Measurements from ENCODE around the gene CLCN6.

CLCN6 gene

GRCh38 chr1:11873395-11874257 lies 67.6 kb downstream of the CLCN6 start:
- TF ChIP-seq CTCF (conservative IDR thresholded peaks at IDR 0.05), result no peak
- no peak for TF ChIP-seq ZFX (IDR thresholded peaks at IDR 0.05)
- H3K27ac ChIP-seq, result no peak overlapping the region

- no peak overlapping the region for H3K27ac ChIP-seq
- TF ChIP-seq CTCF (conservative IDR thresholded peaks at IDR 0.05) (no peak), ZFX (IDR thresholded peaks at IDR 0.05) (no peak)
Measured at GRCh38 chr1:11874258-11874562, 68.2 kb downstream of the CLCN6 start.

- no peak overlapping the region for H3K27ac ChIP-seq
- no peak for TF ChIP-seq ZFX (IDR thresholded peaks at IDR 0.05)
- TF ChIP-seq CTCF (conservative IDR thresholded peaks at IDR 0.05), result no peak
Measured at GRCh38 chr1:11874624-11875023, 68.6 kb downstream of the CLCN6 start.

- no peak overlapping the region for H3K27ac ChIP-seq
- no peak for TF ChIP-seq ZFX (IDR thresholded peaks at IDR 0.05)
- TF ChIP-seq CTCF (conservative IDR thresholded peaks at IDR 0.05), result no peak
Measured at GRCh38 chr1:11875094-11875493, 69.1 kb downstream of the CLCN6 start.

GRCh38 chr1:11877074-11877473 lies 71.1 kb downstream of the CLCN6 start:
- H3K27ac ChIP-seq, result no peak overlapping the region
- no peak for TF ChIP-seq ZFX (IDR thresholded peaks at IDR 0.05)
- no peak for TF ChIP-seq CTCF (conservative IDR thresholded peaks at IDR 0.05)

GRCh38 chr1:11878081-11878890 lies 72.3 kb downstream of the CLCN6 start:
- H3K27ac ChIP-seq, result no peak overlapping the region
- TF ChIP-seq ZFX (IDR thresholded peaks at IDR 0.05) (no peak), CTCF (conservative IDR thresholded peaks at IDR 0.05) (no peak)

GRCh38 chr1:11878891-11879190 lies 72.8 kb downstream of the CLCN6 start:
- H3K27ac ChIP-seq, result no peak overlapping the region
- TF ChIP-seq CTCF (conservative IDR thresholded peaks at IDR 0.05) (no peak), ZFX (IDR thresholded peaks at IDR 0.05) (no peak)

Data from C4-2B (cell line).